Kidney (tissue), 14 donors: ENCODE results near the gene MS4A13. TPM values are rescaled to one million over a fixed set of nuclear protein-coding genes. Genes with fewer than 3 reads are reported as not detected.

Source experiments
- DNase-seq, 5 donors: peaks; one replicate each; pipeline ENCODE4 v3.0.0-alpha.2; 2013 to 2020
- FAIRE-seq: peaks from 2 replicates; lab custom pipeline; 2012; peaks lifted over from hg19 to GRCh38; lab: Jason Lieb, UNC
- H3K27ac ChIP-seq, 2 donors: one replicate each; pipeline ENCODE4 v1.7.0; 2013; ENCODE audit warnings: low read depth in 2 of 2, low read length in 2 of 2, inconsistent platforms in 1 of 2
- H3K27me3 ChIP-seq: one replicate; pipeline ENCODE4 v1.7.1; 2013; ENCODE audit warnings: low read length, inconsistent platforms; ENCODE audit not compliant: control insufficient read depth, insufficient read depth
- H3K36me3 ChIP-seq, 3 donors: one replicate each; pipeline versions ENCODE4 v1.7.0 to v1.7.1; 2013; ENCODE audit warnings: low read length in 3 of 3, control low read depth in 1 of 3, inconsistent platforms in 1 of 3; ENCODE audit not compliant: insufficient read depth in 3 of 3, control insufficient read depth in 2 of 3
- H3K4me1 ChIP-seq, 3 donors: one replicate each; pipeline versions ENCODE4 v1.7.0 to v1.7.1; 2013; ENCODE audit warnings: low read length in 3 of 3, inconsistent platforms in 1 of 3, low read depth in 1 of 3; ENCODE audit not compliant: control insufficient read depth in 2 of 3, insufficient read depth in 2 of 3
- H3K4me3 ChIP-seq, 3 donors: one replicate each; pipeline versions ENCODE4 v1.7.0 to v1.8.1; 2013; ENCODE audit warnings: low read length in 3 of 3, control low read depth in 1 of 3, inconsistent platforms in 1 of 3
- H3K9ac ChIP-seq, 3 donors: one replicate each; pipeline versions ENCODE4 v1.7.0 to v1.7.1; 2013; ENCODE audit warnings: low read length in 3 of 3, control low read depth in 1 of 3, inconsistent platforms in 1 of 3
- H3K9me3 ChIP-seq, 3 donors: one replicate each; pipeline versions ENCODE4 v1.7.0 to v1.7.1; 2013; ENCODE audit warnings: low read length in 3 of 3, control low read depth in 1 of 3, inconsistent platforms in 1 of 3; ENCODE audit not compliant: control insufficient read depth in 2 of 3, insufficient read depth in 1 of 3
- CTCF ChIP-seq: IDR thresholded peaks from 3 replicates; pipeline ENCODE4 v1.5.1; 2012; ENCODE audit warnings: mild to moderate bottlenecking, moderate library complexity, borderline replicate concordance; ENCODE audit not compliant: insufficient read depth; ENCODE audit errors: extremely low read depth
- intact Hi-C: fragments of 100-400 bp; cut with DNase I; formaldehyde crosslinking; loops from one replicate; pipeline ENCODE4 v1.11.1; 2022
- polyA plus RNA-seq: library from polyadenylated mRNA; stranded (reverse); fragments of 350-450 nt; fragmentation: Illumina TruSeq; extraction: RNeasy Lipid Tissue Mini Kit (QIAGEN cat#74804); gene quantifications from one replicate; pipeline ENCODE4 v1.2.3, GENCODE V29; 2014; ENCODE audit warnings: low read depth, low replicate concordance; ENCODE audit not compliant: insufficient read depth
- total RNA-seq: library from RNA; stranded (reverse); fragmentation: NEBNext Ultra II Directional; extraction: Animal tissue kit (Norgen Biotek cat#: 25700); gene quantifications from one replicate; pipeline ENCODE4 v1.2.1, GENCODE V29; 2021
- donor health status: control.
- donor health status: control.
- donor health status: control.
- donor health status: control.
- donor health status: control.
- donor health status: DM: yes; HTN: yes; CAD: no.
- donor health status: Normal renal cell carcinoma (clear cell type).

The MS4A13 gene
- total and polyA plus RNA-seq, 2 donors from 2014 or later = not detected

DNA sequence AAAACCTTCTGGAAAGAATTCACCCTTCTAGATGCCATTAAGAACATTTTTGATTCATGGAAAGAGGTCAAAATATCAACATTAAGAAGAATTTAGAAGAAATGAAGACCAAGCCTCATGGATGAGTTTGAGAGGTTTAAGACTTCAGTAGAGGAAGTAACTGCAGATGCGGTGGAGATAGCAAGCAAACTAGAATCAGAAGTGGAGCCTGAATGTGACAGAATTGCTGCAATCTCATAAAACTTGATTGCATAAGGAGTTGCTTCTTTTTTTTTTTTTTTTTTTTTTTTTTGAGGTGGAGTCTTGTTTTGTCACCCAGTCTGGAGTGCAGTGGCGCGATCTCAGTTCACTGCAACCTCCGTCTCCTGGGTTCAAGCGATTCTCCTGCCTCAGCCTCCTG lies 51.6 kb downstream of the MS4A13 start:
- H3K27ac ChIP-seq = no peak overlapping the region
- no peaks in the 10 kb centered on the region for H3K27me3 ChIP-seq
- peaks cover 0 to 3% (median 0%) of the 10 kb centered on the region in 3 donors for H3K9me3 ChIP-seq
- FAIRE-seq = no peak
- no peak for DNase-seq
- H3K4me3 ChIP-seq = no peak overlapping the region
- no peak for TF ChIP-seq CTCF
- H3K36me3 ChIP-seq = no peaks in the 10 kb centered on the region
- intact Hi-C loops = no loop called here
- H3K4me1 ChIP-seq = no peaks in the 10 kb centered on the region
- H3K9ac ChIP-seq = no peak overlapping the region

DNA sequence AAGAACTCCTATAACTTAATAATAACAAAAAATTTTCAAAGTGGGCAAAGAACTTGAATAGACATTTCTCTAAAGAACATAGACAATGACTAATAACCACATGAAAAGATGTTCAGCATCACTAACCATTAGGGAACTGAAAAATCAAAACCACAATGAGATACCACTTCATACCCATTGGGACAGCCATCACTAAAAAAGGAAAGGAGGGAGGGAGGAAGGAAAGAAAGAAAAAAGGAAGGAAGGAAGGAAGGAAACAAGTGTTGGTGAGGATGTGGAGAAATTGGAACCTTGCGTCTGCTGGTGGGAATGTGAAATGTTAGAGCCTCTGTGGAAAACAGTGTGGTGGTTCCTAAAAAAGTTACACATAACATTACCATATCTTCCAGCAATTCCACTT lies 55.8 kb downstream of the MS4A13 start:
- no peaks in the 10 kb centered on the region for H3K4me1 ChIP-seq
- intact Hi-C loops = no loop called here
- no peak overlapping the region for H3K27ac ChIP-seq
- no peak overlapping the region for H3K4me3 ChIP-seq
- no peaks in the 10 kb centered on the region for H3K9me3 ChIP-seq
- no peaks in the 10 kb centered on the region for H3K36me3 ChIP-seq
- H3K27me3 ChIP-seq = no peaks in the 10 kb centered on the region
- TF ChIP-seq CTCF = no peak
- H3K9ac ChIP-seq = no peak overlapping the region
- DNase-seq (no peak), FAIRE-seq (no peak)

GRCh38 chr11:60589611-60590010 lies 74.4 kb downstream of the MS4A13 start:
- Histone ChIP-seq H3K36me3 (no peaks in the 10 kb centered on the region), H3K9me3 (no peaks in the 10 kb centered on the region), H3K27me3 (no peaks in the 10 kb centered on the region), H3K4me1 (no peaks in the 10 kb centered on the region), H3K4me3 (no peak overlapping the region), H3K27ac (no peak overlapping the region), H3K9ac (no peak overlapping the region)
- DNase-seq (no peak), FAIRE-seq (no peak)
- TF ChIP-seq CTCF = no peak
- intact Hi-C loops = no loop called here

Other genes starting within 250 kb of the MS4A13 start
- 49.7 TPM for gene MS4A4A, start 234.7 kb upstream of the MS4A13 start, total RNA-seq
- gene MS4A4A, start 234.7 kb upstream of the MS4A13 start, polyA plus RNA-seq = 6.3 TPM
- gene MS4A6E, start 188.1 kb upstream of the MS4A13 start, total RNA-seq = 0.38 TPM
- not detected for gene MS4A6E, start 188.1 kb upstream of the MS4A13 start, polyA plus RNA-seq
- 47.6 TPM for gene MS4A7, start 136.9 kb upstream of the MS4A13 start, total RNA-seq
- gene MS4A7, start 136.9 kb upstream of the MS4A13 start, polyA plus RNA-seq = 7.0 TPM
- gene MS4A14, start 118.9 kb upstream of the MS4A13 start, total RNA-seq = 2.1 TPM
- 0.34 TPM for gene MS4A14, start 118.9 kb upstream of the MS4A13 start, polyA plus RNA-seq
- not detected for gene MS4A5, start 85.8 kb upstream of the MS4A13 start, total RNA-seq
- gene MS4A5, start 85.8 kb upstream of the MS4A13 start, polyA plus RNA-seq = not detected
- 11.1 TPM for gene MS4A1, start 59.5 kb upstream of the MS4A13 start, total RNA-seq
- not detected for gene MS4A1, start 59.5 kb upstream of the MS4A13 start, polyA plus RNA-seq
- gene MS4A12, start 22.6 kb upstream of the MS4A13 start, total RNA-seq = not detected
- not detected for gene MS4A12, start 22.6 kb upstream of the MS4A13 start, polyA plus RNA-seq
- not detected for gene MS4A8, start 184.2 kb downstream of the MS4A13 start, total RNA-seq
- 0.67 TPM for gene MS4A8, start 184.2 kb downstream of the MS4A13 start, polyA plus RNA-seq
- not detected for gene MS4A18, start 209.3 kb downstream of the MS4A13 start, total RNA-seq
- not detected for gene MS4A18, start 209.3 kb downstream of the MS4A13 start, polyA plus RNA-seq
- gene MS4A15, start 241.5 kb downstream of the MS4A13 start, total RNA-seq = not detected
- gene MS4A15, start 241.5 kb downstream of the MS4A13 start, polyA plus RNA-seq = not detected